Esophagus muscularis mucosa (tissue), 4 donors: ENCODE results near the gene ULK4. TPM values are rescaled to one million over a fixed set of nuclear protein-coding genes. Genes with fewer than 3 reads are reported as not detected.

ENCODE experiments used
- DNase-seq: peaks from one replicate; pipeline ENCODE4 v3.0.0-alpha.2; 2017; ENCODE audit errors: extremely low spot score
- H3K27ac ChIP-seq, 4 donors: fragments of 200-600 bp; sonication (generic); replicated peaks in 1 of 4; 1 replicate in 3 of 4; 2 replicates in 1 of 4; pipeline ENCODE4 v1.5.1; 2016 to 2019; ENCODE audit warnings: mild to moderate bottlenecking in 1 of 4
- H3K27me3 ChIP-seq, 4 donors: fragments of 200-600 bp; sonication (generic); one replicate each; pipeline versions ENCODE4 v1.5.1 to v1.6.0; 2016 to 2019
- H3K36me3 ChIP-seq, 4 donors: fragments of 200-600 bp; sonication (generic); one replicate each; pipeline ENCODE4 v1.5.1; 2016 to 2019
- H3K4me1 ChIP-seq, 4 donors: fragments of 200-600 bp; sonication (generic); one replicate each; pipeline ENCODE4 v1.5.1; 2016 to 2019
- H3K4me3 ChIP-seq, 4 donors: fragments of 200-600 bp; sonication (generic); 1 replicate in 2 of 4; 2 replicates in 2 of 4; pipeline ENCODE4 v1.5.1; 2016 to 2019; ENCODE audit warnings: mild to moderate bottlenecking in 4 of 4, moderate library complexity in 1 of 4
- H3K9me3 ChIP-seq, 4 donors: fragments of 200-600 bp; sonication (generic); 1 replicate in 3 of 4; 2 replicates in 1 of 4; pipeline ENCODE4 v1.5.1; 2016 to 2019
- EP300 ChIP-seq: sonication (generic); formaldehyde crosslinking; IDR thresholded peaks from one replicate; pipeline ENCODE4 v1.6.1; 2017; ENCODE audit warnings: antibody characterized with exemption
- POLR2A ChIP-seq: fragments of 450-650 bp; IDR thresholded peaks from one replicate; pipeline ENCODE4 v1.6.1; 2017; ENCODE audit warnings: antibody characterized with exemption, moderate library complexity, mild to moderate bottlenecking, low read depth
- POLR2AphosphoS5 ChIP-seq, 2 donors: sonication (generic); formaldehyde crosslinking; IDR thresholded peaks; one replicate each; pipeline ENCODE4 v1.6.1; 2017; ENCODE audit warnings: antibody characterized with exemption in 2 of 2
- WGBS: methylation state at CpG from one replicate; pipeline ENCODE4 v1.1.5; 2018; 5-methylcytosine and 5-hydroxymethylcytosine counted together
- intact Hi-C: fragments of 100-400 bp; cut with DNase I; formaldehyde crosslinking; loops from one replicate; pipeline ENCODE4 v1.15.1; 2023
- total RNA-seq, 4 donors: library from RNA; depleted of rRNA; stranded (reverse); fragments of >200 nt; gene quantifications; one replicate each; pipeline versions ENCODE4 v1.1.0 to v1.2.1, GENCODE V29; 2016
- TF ChIP-seq, protein P1 (sequence below), 3 experiments: fragments of 200-600 bp in 2 of 3; fragments of 450-650 bp in 1 of 3; sonication (generic) in 2 of 3; IDR thresholded peaks; one replicate each; pipeline ENCODE4 v1.5.1; 2017 to 2019; ENCODE audit warnings: antibody characterized with exemption in 3 of 3, mild to moderate bottlenecking in 2 of 3, moderate library complexity in 1 of 3

Gene ULK4
- total RNA-seq, 4 donors from 2014 or later: 4.2 to 15.4 (median 11.0) TPM

DNA sequence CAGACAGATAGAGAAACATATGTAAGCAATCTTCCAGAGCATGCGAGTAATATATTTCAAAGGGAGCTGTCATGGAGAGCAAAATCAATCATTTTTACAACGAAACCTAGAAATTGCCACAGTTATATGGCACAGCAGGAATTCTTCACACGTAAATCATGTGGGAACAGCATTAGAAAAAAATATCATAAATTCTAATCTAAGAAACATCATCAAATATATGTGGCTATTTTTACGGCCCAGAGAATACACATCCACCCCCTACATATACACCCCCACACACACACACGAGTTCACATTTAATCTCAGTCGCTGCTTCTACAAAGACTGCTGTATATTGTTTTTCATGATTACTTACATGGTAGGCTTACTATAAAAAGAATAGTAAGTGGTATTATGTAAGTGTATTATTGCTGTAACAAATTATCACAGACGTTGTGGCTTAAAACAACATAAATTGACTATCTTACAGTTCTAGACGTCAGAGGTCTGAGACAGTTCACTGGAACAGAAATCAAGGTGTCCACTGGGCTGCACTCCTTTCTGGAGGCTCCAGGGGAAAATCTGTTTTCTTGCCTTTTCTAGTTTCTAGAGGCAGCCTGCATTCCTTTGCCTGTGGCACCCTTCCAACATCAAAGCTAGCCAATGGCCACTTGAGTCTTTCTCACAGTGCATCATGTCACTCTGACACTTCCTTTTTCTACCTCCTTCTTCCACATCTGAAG lies 363.3 kb downstream of the ULK4 start:
- H3K4me3 ChIP-seq: no peak overlapping the region
- no peaks in the 10 kb centered on the region for H3K4me1 ChIP-seq
- no peak overlapping the region for H3K27ac ChIP-seq
- no peak for DNase-seq
- TF ChIP-seq POLR2AphosphoS5 (IDR thresholded peaks at IDR 0.05) (no peak), EP300 (no peak), POLR2A (no peak)
- TF ChIP-seq, protein P1, sequence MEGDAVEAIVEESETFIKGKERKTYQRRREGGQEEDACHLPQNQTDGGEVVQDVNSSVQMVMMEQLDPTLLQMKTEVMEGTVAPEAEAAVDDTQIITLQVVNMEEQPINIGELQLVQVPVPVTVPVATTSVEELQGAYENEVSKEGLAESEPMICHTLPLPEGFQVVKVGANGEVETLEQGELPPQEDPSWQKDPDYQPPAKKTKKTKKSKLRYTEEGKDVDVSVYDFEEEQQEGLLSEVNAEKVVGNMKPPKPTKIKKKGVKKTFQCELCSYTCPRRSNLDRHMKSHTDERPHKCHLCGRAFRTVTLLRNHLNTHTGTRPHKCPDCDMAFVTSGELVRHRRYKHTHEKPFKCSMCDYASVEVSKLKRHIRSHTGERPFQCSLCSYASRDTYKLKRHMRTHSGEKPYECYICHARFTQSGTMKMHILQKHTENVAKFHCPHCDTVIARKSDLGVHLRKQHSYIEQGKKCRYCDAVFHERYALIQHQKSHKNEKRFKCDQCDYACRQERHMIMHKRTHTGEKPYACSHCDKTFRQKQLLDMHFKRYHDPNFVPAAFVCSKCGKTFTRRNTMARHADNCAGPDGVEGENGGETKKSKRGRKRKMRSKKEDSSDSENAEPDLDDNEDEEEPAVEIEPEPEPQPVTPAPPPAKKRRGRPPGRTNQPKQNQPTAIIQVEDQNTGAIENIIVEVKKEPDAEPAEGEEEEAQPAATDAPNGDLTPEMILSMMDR (IDR thresholded peaks at IDR 0.05): no peak
- WGBS: 61% methylated on average over 8 of the region's 8 CpGs
- intact Hi-C loops: no loop called here
- no peaks in the 10 kb centered on the region for H3K36me3 ChIP-seq
- no peaks in the 10 kb centered on the region for H3K27me3 ChIP-seq
- H3K9me3 ChIP-seq: no peaks in the 10 kb centered on the region

DNA sequence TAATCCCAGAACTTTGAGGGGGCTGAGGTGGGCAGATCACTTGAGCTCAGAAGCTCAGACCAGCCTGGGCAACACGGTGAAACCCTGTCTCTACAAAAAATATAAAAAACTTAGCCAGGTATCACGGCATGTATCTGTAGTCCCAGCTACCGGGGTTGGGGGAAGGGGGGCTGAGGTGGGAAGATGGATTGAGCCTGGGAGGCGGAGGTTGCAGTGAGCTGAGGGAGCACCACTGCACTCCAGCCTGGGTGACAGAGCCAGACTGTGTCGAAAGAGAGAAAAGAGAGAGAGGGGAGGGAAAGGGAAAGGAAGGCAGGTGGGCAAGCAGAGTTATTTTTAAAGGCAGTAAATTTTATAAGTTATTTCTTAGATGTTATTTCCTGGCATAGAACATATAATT lies 368.1 kb downstream of the ULK4 start:
- Histone ChIP-seq H3K27ac (no peak overlapping the region), H3K36me3 (no peaks in the 10 kb centered on the region), H3K27me3 (no peaks in the 10 kb centered on the region), H3K4me3 (no peak overlapping the region), H3K4me1 (no peaks in the 10 kb centered on the region), H3K9me3 (no peaks in the 10 kb centered on the region)
- no peak for DNase-seq
- 65% methylated on average over 5 of the region's 5 CpGs for WGBS
- TF ChIP-seq EP300: no peak
- intact Hi-C loops: no loop called here

DNA sequence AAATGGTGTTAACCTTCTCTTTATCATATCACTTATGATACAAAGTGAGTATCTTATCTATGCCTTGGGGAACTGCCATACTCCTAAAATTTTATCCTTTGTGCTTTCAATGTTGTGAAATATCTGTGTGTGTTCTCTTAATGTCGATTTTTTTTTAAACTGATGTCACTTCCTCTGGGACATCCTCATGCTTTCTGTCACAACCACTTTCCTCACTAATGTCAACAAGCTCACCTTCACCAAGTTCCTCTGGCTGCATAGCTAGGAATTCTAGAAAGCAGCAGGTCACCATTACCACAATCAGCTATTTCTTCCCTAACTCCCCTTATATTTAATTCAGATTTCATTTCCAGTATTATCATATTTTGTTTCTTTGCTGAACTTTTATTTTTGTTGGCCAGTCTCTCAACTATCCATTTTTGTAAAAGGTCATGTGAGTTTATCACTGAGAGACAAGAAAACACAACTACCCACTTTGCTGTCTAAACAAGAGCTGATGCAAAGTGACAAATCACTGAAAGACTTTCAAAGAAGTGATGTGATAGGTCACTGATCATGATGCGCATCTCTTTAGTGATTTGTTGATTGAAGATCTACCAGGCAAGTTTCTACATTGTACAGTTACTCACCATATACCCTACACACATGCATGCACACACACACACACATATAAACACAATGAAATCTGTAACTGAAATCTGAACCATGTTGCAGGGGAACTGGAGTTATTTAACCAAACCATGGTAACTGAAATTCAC lies 369.0 kb downstream of the ULK4 start:
- WGBS: 73% methylated on average over 2 of the region's 2 CpGs
- Histone ChIP-seq H3K27me3 (no peaks in the 10 kb centered on the region), H3K27ac (no peak overlapping the region), H3K4me1 (no peaks in the 10 kb centered on the region), H3K36me3 (no peaks in the 10 kb centered on the region), H3K9me3 (no peaks in the 10 kb centered on the region), H3K4me3 (no peak overlapping the region)
- intact Hi-C loops: no loop called here
- DNase-seq: no peak
- TF ChIP-seq POLR2AphosphoS5 (IDR thresholded peaks at IDR 0.05): no peak
- no peak for TF ChIP-seq POLR2A
- no peak for TF ChIP-seq EP300
- TF ChIP-seq, protein P1 (IDR thresholded peaks at IDR 0.05): no peak

DNA sequence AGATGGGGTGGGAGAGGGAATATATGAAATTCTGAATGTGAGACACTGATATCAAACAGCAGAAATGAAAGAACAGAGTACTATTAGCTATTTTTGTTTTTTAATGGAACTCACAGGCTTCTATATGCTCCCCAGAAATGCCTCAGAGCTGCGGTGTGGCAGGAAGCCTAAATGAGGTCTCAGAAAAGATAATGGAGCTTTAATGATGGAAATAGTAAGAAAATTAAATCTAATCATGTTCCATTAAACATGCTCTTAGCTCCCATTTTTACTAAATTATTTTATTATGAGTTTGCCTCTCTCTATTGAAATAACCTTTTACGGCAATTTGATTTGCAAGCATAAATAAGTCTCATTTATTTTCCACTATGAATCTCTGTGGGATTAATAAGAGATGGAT lies 378.9 kb downstream of the ULK4 start:
- H3K9me3 ChIP-seq: no peaks in the 10 kb centered on the region
- H3K27ac ChIP-seq: no peak overlapping the region
- intact Hi-C loops: no loop called here
- no peak overlapping the region for H3K4me3 ChIP-seq
- no peaks in the 10 kb centered on the region for H3K36me3 ChIP-seq
- H3K27me3 ChIP-seq: no peaks in the 10 kb centered on the region
- no peaks in the 10 kb centered on the region for H3K4me1 ChIP-seq
- 89% methylated on average over 2 of the region's 2 CpGs for WGBS
- no peak for DNase-seq
- TF ChIP-seq POLR2A: no peak

DNA sequence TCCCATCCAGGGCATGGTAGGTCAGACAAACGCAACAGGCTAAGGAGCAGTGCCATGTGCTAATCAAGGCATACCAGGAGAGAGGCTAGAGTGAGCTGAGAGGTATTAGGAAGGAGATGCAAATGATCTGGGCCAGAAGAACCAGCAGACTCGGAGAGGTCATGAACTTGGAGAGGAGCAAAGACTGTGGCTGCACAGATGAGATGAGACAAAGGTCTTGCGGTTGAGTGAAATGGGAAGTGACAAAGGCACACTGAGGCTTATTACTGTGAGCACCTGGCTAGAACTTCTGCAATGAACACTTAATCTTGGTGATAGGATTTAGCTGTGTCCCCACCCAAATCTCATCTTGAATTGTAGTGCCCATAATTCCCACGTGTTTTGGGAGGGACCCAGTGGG lies 380.2 kb downstream of the ULK4 start:
- Histone ChIP-seq H3K27ac (no peak overlapping the region), H3K36me3 (no peaks in the 10 kb centered on the region), H3K27me3 (no peaks in the 10 kb centered on the region), H3K4me1 (no peaks in the 10 kb centered on the region), H3K9me3 (no peaks in the 10 kb centered on the region), H3K4me3 (no peak overlapping the region)
- WGBS: 89% methylated on average over 4 of the region's 4 CpGs
- intact Hi-C loops: no loop called here
- TF ChIP-seq, protein P1 (IDR thresholded peaks at IDR 0.05): no peak
- no peak for DNase-seq
